Bronchial epithelial cell (primary cell): Measurements from ENCODE around the gene RTRAF. TPM values are rescaled to one million over a fixed set of nuclear protein-coding genes. Genes with fewer than 3 reads are reported as not detected.

ENCODE experiments used
- DNase-seq: peaks from one replicate; pipeline ENCODE4 v3.0.0-alpha.2; 2010; ENCODE audit warnings: low read depth
- FAIRE-seq: peaks from 2 replicates; lab custom pipeline; 2011; peaks lifted over from hg19 to GRCh38; lab: Jason Lieb, UNC
- H3K27me3 ChIP-seq: 2 replicates; pipeline ENCODE4 v1.5.1; 2011; ENCODE audit warnings: low read length; ENCODE audit not compliant: control insufficient read depth, insufficient read depth
- H3K36me3 ChIP-seq: 2 replicates; pipeline ENCODE4 v1.5.1; 2011; ENCODE audit warnings: low read length; ENCODE audit not compliant: control insufficient read depth, insufficient read depth
- H3K4me3 ChIP-seq: 2 replicates; pipeline ENCODE4 v1.5.1; 2011; ENCODE audit warnings: mild to moderate bottlenecking, low read depth, low read length, control low read depth
- total RNA-seq: library from RNA; depleted of rRNA; stranded (reverse); fragments of >200 nt; gene quantifications from 2 replicates; pipeline ENCODE4 v1.2.1, GENCODE V29; 2014
- TF ChIP-seq, protein P1 (sequence below): IDR thresholded peaks from 2 replicates; pipeline ENCODE4 v1.5.1; 2011; ENCODE audit warnings: mild to moderate bottlenecking, moderate library complexity, low read length, control low read depth, inconsistent platforms; ENCODE audit not compliant: insufficient read depth, severe bottlenecking

RTRAF gene
- total RNA-seq, result 54.8 and 69.2 TPM in 2 replicates

- peaks cover 3% of the 10 kb centered on the region for H3K36me3 ChIP-seq
- TF ChIP-seq, protein P1, sequence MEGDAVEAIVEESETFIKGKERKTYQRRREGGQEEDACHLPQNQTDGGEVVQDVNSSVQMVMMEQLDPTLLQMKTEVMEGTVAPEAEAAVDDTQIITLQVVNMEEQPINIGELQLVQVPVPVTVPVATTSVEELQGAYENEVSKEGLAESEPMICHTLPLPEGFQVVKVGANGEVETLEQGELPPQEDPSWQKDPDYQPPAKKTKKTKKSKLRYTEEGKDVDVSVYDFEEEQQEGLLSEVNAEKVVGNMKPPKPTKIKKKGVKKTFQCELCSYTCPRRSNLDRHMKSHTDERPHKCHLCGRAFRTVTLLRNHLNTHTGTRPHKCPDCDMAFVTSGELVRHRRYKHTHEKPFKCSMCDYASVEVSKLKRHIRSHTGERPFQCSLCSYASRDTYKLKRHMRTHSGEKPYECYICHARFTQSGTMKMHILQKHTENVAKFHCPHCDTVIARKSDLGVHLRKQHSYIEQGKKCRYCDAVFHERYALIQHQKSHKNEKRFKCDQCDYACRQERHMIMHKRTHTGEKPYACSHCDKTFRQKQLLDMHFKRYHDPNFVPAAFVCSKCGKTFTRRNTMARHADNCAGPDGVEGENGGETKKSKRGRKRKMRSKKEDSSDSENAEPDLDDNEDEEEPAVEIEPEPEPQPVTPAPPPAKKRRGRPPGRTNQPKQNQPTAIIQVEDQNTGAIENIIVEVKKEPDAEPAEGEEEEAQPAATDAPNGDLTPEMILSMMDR, result no peak
- peak within 1 kb of the TSS; percentile 82 for H3K4me3 ChIP-seq
- H3K27me3 ChIP-seq, result no peaks in the 10 kb centered on the region
- no peak for FAIRE-seq
- peak; percentile 82 for DNase-seq
Measured at GRCh38 chr14:51989293-51990234, at the start of gene RTRAF. RTRAF (plus strand) TSS chr14:51989546; CDS start chr14:51989640, 94 bp downstream.

DNA sequence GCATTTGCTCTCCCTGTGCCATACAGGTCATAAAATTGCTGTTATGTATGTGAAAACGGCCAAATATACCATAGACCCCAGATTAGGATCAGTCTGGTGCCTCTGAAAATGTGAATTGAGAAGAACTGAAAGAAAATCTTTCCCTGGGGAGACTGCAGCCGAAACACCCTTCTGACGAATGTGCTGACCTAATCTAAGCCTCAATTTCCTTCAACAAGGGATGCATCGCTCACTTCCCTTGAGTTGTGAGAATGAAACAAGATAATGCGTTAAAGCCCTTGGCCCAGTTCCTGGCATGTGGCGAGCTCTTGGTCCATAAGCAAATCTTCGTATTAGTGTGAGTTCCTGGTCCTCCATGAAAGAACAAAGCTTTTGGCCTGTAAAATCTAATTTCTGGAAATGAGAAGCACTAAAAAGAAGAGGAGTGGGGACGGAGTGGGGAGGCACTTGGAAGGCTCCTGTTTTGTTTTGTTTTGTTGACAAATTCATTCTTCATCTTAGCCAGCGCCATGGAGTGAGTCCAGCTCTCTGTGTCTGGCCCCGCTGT is 49.5 kb upstream of the RTRAF start:
- H3K4me3 ChIP-seq, result no peak overlapping the region
- FAIRE-seq, result no peak
- H3K27me3 ChIP-seq, result no peaks in the 10 kb centered on the region
- TF ChIP-seq, protein P1, result no peak
- DNase-seq, result no peak
- H3K36me3 ChIP-seq, result no peaks in the 10 kb centered on the region

DNA sequence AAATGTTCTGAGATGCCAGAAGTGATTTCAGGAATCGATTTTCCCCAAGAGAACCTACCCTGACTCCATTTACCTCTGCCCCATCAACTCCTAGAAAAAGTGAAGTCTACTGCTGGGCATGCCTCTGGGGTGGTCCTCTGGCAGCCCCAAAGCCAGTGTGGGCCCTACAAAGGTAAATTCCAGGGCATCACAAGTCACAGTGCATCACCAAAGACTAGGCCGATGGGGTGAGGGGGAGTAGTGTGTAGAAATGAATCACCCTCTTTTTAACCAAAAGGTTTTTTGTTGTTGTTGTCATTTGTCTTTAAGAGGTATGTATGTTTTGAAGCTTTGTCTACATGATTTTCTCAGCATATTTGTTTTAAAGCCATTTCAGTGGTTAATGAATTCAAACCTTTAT is 46.4 kb upstream of the RTRAF start:
- no peak overlapping the region for H3K4me3 ChIP-seq
- TF ChIP-seq, protein P1, result no peak
- no peaks in the 10 kb centered on the region for H3K27me3 ChIP-seq
- FAIRE-seq (no peak), DNase-seq (no peak)
- H3K36me3 ChIP-seq, result no peaks in the 10 kb centered on the region

- H3K36me3 ChIP-seq, result no peaks in the 10 kb centered on the region
- TF ChIP-seq, protein P1, result no peak
- no peak overlapping the region for H3K4me3 ChIP-seq
- FAIRE-seq, result no peak
- no peaks in the 10 kb centered on the region for H3K27me3 ChIP-seq
- no peak for DNase-seq
Measured at GRCh38 chr14:51950007-51950406, 39.3 kb upstream of the RTRAF start.

GRCh38 chr14:51951656-51952055 is 37.7 kb upstream of the RTRAF start:
- TF ChIP-seq, protein P1, result no peak
- DNase-seq, result no peak
- no peaks in the 10 kb centered on the region for H3K27me3 ChIP-seq
- no peak overlapping the region for H3K4me3 ChIP-seq
- FAIRE-seq, result no peak
- no peaks in the 10 kb centered on the region for H3K36me3 ChIP-seq
